Measurements from ENCODE around the gene PHF2.

DNA sequence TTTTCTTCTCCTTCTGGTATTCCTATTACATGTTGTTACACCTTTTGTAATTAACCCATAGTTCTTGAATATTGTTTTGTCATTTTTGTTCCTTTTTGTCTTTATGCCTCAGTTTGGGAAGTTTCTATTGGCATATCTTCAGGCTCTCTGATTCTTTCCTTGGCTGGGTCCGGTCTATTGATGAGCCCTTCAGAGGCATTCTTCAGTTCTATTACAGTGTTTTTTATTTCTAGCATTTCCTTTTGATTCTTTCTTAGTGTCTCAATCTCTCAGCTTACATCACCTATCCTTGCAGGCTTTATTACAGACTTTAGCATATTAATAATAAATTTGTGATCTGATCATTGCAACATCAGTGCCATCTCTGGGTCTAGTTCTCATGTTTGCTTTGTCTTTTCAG is 33.8 kb downstream of the PHF2 start:
- TF ChIP-seq YY2 (tag by site-specific recombination; IDR thresholded peaks at IDR 0.05) (no peak), ZNF175 (tag by site-specific recombination; IDR thresholded peaks at IDR 0.05) (no peak), REPIN1 (tag by site-specific recombination; IDR thresholded peaks at IDR 0.05; ENCODE audit: low read depth) (no peak), ZNF501 (tag by site-specific recombination; IDR thresholded peaks at IDR 0.05) (no peak), ZBTB48 (tag by site-specific recombination; IDR thresholded peaks at IDR 0.05) (no peak), ZNF138 (tag by site-specific recombination; IDR thresholded peaks at IDR 0.05; ENCODE audit: borderline replicate concordance) (no peak), HOXD13 (CRISPR knock-in tag; IDR thresholded peaks at IDR 0.05; ENCODE audit: borderline replicate concordance) (no peak)
- TF ChIP-seq, protein P1, sequence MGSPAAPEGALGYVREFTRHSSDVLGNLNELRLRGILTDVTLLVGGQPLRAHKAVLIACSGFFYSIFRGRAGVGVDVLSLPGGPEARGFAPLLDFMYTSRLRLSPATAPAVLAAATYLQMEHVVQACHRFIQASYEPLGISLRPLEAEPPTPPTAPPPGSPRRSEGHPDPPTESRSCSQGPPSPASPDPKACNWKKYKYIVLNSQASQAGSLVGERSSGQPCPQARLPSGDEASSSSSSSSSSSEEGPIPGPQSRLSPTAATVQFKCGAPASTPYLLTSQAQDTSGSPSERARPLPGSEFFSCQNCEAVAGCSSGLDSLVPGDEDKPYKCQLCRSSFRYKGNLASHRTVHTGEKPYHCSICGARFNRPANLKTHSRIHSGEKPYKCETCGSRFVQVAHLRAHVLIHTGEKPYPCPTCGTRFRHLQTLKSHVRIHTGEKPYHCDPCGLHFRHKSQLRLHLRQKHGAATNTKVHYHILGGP (tag by site-specific recombination; IDR thresholded peaks at IDR 0.05), result no peak
- TF ChIP-seq, protein P2, sequence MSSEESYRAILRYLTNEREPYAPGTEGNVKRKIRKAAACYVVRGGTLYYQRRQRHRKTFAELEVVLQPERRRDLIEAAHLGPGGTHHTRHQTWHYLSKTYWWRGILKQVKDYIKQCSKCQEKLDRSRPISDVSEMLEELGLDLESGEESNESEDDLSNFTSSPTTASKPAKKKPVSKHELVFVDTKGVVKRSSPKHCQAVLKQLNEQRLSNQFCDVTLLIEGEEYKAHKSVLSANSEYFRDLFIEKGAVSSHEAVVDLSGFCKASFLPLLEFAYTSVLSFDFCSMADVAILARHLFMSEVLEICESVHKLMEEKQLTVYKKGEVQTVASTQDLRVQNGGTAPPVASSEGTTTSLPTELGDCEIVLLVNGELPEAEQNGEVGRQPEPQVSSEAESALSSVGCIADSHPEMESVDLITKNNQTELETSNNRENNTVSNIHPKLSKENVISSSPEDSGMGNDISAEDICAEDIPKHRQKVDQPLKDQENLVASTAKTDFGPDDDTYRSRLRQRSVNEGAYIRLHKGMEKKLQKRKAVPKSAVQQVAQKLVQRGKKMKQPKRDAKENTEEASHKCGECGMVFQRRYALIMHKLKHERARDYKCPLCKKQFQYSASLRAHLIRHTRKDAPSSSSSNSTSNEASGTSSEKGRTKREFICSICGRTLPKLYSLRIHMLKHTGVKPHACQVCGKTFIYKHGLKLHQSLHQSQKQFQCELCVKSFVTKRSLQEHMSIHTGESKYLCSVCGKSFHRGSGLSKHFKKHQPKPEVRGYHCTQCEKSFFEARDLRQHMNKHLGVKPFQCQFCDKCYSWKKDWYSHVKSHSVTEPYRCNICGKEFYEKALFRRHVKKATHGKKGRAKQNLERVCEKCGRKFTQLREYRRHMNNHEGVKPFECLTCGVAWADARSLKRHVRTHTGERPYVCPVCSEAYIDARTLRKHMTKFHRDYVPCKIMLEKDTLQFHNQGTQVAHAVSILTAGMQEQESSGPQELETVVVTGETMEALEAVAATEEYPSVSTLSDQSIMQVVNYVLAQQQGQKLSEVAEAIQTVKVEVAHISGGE (tag by site-specific recombination; conservative IDR thresholded peaks at IDR 0.05; ENCODE audit: low read depth), result no peak
- TF ChIP-seq, protein P3, sequence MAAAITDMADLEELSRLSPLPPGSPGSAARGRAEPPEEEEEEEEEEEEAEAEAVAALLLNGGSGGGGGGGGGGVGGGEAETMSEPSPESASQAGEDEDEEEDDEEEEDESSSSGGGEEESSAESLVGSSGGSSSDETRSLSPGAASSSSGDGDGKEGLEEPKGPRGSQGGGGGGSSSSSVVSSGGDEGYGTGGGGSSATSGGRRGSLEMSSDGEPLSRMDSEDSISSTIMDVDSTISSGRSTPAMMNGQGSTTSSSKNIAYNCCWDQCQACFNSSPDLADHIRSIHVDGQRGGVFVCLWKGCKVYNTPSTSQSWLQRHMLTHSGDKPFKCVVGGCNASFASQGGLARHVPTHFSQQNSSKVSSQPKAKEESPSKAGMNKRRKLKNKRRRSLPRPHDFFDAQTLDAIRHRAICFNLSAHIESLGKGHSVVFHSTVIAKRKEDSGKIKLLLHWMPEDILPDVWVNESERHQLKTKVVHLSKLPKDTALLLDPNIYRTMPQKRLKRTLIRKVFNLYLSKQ (tag by site-specific recombination; IDR thresholded peaks at IDR 0.05; ENCODE audit: borderline replicate concordance), result no peak
- TF ChIP-seq, protein P4, sequence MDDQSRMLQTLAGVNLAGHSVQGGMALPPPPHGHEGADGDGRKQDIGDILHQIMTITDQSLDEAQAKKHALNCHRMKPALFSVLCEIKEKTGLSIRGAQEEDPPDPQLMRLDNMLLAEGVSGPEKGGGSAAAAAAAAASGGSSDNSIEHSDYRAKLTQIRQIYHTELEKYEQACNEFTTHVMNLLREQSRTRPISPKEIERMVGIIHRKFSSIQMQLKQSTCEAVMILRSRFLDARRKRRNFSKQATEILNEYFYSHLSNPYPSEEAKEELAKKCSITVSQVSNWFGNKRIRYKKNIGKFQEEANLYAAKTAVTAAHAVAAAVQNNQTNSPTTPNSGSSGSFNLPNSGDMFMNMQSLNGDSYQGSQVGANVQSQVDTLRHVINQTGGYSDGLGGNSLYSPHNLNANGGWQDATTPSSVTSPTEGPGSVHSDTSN (CRISPR knock-in tag; IDR thresholded peaks at IDR 0.05), result no peak
- TF ChIP-seq, protein P5, sequence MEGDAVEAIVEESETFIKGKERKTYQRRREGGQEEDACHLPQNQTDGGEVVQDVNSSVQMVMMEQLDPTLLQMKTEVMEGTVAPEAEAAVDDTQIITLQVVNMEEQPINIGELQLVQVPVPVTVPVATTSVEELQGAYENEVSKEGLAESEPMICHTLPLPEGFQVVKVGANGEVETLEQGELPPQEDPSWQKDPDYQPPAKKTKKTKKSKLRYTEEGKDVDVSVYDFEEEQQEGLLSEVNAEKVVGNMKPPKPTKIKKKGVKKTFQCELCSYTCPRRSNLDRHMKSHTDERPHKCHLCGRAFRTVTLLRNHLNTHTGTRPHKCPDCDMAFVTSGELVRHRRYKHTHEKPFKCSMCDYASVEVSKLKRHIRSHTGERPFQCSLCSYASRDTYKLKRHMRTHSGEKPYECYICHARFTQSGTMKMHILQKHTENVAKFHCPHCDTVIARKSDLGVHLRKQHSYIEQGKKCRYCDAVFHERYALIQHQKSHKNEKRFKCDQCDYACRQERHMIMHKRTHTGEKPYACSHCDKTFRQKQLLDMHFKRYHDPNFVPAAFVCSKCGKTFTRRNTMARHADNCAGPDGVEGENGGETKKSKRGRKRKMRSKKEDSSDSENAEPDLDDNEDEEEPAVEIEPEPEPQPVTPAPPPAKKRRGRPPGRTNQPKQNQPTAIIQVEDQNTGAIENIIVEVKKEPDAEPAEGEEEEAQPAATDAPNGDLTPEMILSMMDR (tag by site-specific recombination; IDR thresholded peaks at IDR 0.05), result no peak
- TF ChIP-seq, protein P6, sequence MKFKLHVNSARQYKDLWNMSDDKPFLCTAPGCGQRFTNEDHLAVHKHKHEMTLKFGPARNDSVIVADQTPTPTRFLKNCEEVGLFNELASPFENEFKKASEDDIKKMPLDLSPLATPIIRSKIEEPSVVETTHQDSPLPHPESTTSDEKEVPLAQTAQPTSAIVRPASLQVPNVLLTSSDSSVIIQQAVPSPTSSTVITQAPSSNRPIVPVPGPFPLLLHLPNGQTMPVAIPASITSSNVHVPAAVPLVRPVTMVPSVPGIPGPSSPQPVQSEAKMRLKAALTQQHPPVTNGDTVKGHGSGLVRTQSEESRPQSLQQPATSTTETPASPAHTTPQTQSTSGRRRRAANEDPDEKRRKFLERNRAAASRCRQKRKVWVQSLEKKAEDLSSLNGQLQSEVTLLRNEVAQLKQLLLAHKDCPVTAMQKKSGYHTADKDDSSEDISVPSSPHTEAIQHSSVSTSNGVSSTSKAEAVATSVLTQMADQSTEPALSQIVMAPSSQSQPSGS (tag by site-specific recombination; IDR thresholded peaks at IDR 0.05; ENCODE audit: low read depth), result no peak

Measured in HEK293 (cell line).